Activated CD4-positive, alpha-beta T cell treated with anti-CD3 and anti-CD28 coated beads for 24 hours (primary cell): ENCODE data around the gene IGLON5.

Experiments used
- DNase-seq, 2 donors: peaks; one replicate each; pipeline ENCODE4 v3.0.0-alpha.2; 2020; ENCODE audit warnings: low read depth in 2 of 2

IGLON5 gene

DNA sequence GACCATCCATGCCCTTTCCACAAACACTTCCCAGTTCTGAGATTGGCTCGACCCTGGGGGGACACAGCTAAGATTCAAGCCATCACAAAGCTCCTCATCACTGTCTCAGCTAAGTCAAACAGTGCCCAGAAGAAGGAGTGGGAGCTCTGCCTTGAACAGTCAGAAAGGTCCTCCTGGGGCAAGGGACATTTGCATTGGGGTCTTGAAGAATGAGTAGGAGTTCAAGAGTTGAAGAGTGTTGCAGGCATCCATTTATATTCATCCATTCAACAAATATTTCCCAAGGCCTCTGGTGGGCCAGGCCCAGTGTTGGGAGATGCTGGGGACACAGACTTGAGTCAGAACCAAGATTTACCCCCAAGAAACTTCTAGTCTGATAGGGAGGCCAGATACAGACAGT lies 6.5 kb downstream of the IGLON5 start:
- no peak for DNase-seq

DNA sequence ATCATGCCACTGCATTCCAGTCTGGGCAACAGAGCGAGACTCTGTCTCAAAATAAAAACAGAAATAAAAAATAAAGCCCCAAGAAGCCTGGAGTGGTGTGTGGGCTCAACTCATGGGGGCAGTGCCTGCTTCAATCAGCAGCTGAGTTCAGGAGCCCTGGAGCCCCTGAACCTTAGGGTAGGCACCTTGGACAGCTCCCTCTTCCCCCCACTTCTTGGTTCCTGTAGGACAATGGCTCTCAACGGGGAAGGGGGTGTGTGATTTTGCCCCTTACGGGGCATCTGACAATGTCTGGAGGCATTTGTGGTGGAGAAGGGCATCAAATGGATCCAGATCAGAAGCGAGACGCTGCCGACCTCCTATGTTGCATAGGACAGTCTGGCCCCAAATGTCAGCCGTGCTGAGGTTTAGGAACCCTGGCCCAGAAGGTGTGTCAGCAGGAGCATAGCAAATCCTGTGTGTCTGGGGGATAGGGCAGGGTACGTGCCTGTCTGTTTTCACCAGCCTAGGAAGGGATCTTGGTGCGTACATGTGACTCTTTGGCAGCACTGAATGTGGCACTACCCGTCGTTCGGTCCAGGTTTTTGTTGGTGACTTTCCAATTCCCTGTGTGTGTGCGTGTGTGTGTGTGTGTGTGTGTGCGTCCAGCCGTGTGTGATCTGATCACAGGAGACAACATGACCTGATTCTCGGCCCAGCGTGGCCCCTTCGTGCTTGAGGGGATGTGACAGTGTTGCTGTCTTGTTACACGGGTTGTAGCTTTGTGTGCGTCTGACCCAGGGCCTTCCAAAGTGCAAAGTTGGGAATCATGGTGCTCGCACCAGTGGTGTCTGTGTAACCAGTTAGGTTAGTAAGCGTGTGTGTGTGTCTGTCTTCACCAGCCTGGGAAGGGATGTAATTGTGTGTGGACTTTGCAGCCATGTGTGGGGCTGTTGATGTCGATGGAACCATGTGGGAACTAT lies 7.5 kb downstream of the IGLON5 start:
- DNase-seq, result no peak

DNA sequence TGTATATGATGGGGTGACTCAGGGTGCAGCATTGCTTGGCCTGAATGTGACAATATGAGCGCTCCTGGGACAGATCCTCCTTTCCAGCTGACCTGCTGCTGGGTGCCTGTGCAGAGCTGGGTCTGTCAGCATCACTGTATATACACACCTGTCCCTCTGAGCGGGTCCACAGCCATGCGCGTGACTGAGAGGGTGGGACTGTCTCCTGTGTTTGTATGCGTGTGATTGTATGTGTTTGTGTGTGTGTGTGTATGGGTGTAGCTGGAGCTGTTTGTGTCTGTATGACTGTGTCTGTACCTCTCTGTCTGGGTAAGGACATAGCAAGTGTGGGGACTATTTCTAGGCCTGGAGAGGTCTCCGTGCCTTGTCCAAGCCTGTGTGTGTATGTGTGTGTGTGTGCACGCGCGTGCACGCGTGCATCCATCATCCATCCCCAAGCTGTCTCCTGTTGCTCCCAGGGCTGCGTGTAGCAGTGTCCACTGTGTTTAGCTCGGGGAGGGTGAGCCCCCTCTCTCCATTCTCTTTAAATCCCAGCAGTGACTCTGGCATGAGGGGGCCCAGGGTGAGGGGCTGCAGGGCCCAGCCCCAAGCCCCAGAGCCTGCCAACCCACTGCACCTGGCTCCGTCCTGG lies 8.3 kb downstream of the IGLON5 start:
- no peak for DNase-seq

DNA sequence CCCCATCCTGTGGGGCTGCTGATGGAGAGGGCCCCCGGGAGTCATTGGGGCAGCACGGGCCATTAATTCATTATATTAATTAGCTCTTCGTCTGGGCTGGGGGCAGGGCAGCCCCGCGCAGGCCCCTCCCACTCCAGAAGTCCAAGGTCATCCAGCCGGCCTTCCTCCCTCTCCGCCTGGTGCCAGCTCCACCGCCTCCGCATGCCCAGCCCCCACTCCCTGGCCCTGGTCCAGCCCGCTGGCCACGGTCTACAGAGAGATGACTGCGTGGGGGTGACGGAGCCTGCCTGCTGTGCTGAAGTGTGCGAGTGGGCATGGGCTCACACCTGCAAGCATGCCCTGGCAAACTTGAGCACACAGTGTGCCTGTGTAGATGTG lies 8.8 kb downstream of the IGLON5 start:
- no peak for DNase-seq

DNA sequence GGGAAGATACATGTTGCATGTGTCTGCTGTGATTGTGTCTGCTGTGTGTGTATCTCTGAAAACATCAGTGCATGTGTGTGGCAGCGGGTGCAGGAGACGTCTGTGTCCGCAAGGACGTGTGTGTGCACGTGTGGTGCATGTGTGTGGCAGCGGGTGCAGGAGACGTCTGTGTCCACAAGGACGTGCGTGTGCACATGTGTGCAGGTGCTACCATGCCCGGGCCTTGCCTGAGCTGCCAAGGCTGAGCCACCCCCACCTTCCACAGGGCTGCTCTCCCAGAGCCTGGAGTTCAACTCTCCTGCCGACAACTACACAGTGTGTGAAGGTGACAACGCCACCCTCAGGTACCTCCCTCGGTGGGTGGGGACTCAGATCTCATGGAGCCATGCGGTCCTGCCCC lies 10.4 kb downstream of the IGLON5 start:
- DNase-seq, result no peak

DNA sequence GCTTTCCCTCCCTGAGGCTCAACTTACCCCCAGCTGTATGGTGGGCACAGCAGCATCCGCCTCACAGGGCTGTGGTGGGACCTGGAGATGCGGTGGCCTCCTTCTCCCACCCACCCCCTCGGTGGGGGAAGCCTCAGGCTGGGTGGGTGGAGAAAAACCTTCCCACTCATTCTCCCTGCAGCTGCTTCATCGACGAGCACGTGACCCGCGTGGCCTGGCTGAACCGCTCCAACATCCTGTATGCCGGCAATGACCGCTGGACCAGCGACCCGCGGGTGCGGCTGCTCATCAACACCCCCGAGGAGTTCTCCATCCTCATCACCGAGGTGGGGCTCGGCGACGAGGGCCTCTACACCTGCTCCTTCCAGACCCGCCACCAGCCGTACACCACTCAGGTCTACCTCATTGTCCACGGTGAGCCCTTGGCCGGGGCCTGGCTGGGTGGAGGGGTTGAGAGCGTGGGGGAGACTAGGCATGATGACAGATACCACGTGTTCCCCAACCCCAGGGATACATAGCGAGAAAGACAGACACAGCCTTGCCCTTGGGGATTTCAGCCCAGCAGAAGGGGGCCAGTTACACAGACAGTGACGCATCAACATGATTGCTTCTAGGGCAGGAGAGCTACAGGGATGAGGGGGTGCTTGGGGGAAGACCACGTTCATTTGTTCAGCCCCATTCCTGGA lies 12.2 kb downstream of the IGLON5 start:
- DNase-seq, result no peak

DNA sequence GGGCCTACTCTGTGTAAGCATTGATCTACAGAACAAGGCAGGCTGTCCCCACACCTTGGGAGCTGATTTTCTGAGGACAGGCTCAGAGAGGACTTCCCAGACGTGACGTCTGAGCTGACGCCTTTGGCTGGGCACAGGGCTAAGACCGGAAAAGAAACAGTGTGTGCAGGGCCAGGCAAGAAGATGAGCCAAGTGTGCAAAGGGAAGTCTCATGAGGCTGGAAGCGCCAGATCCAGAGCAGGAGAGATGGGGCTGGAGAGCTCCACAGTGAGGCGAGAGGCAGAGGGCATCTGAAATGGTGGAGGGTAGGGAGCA lies 12.7 kb downstream of the IGLON5 start:
- DNase-seq, result no peak

DNA sequence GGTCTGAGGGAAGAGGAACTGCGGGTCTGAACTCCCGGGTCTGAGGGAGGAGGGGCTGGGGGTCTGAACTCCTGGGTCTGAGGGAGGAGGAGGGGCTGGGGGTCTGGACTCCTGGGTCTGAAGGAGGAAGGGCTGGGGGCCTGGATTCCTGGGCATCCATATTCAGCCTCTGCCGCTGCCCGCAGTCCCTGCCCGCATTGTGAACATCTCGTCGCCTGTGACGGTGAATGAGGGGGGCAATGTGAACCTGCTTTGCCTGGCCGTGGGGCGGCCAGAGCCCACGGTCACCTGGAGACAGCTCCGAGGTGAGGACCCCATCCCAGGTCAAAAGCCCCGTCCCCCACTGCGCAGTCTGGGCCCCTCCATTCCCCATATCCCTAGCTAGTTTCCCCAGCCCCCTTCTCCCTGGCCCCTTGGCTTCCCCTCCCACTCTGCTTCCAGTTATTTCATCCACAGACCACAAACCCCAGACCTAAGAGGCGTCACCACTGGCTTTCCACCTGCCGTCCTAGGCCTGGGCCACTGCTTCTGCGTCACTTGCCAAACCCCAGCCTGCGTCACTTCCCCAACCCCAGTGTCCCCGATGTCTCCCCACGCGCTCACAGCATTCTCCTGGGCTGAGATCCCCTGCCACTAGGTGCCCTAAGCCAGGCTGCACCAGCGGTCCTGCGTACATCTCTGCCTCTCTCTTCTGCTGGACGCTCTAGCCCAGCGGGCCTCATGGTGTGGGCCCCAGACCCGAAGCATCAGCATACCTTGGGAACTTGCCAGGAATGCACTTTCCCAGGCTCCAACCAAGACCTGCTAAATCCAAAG lies 13.9 kb downstream of the IGLON5 start:
- no peak for DNase-seq

DNA sequence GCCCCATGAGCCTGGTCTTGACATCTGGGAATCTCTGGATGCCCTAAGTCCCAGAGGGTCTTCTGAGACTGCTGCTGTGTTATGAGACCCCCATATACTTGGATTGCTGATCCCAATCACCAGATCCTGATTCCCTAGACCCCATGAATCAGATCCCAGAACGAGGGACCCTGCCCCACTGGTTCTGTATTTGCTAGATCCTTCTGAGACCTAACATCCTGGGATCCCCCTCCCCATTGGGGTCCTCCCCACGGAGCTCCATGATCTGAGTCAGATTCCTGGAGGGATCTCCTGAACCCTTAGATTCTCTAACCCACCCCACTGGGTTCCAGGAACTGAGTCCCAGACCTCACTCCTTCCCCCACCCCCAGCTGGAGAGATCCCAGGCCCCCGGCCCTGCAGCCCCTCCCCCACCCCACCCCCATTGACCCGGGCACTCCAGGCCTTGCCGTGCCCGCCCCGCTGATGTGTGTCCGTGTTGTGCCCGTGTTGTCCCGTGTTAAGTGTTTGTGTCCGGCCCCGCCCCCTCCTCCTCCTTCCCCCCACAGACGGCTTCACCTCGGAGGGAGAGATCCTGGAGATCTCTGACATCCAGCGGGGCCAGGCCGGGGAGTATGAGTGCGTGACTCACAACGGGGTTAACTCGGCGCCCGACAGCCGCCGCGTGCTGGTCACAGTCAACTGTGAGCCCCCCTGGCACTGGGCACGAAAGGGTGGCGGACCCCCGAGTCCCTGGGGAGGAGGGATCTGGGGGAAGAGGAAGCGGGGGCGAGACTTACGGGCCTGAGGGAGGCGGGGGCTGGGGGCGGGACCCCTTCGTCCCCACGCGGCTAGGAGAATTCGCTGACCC lies 15.0 kb downstream of the IGLON5 start:
- no peak for DNase-seq

DNA sequence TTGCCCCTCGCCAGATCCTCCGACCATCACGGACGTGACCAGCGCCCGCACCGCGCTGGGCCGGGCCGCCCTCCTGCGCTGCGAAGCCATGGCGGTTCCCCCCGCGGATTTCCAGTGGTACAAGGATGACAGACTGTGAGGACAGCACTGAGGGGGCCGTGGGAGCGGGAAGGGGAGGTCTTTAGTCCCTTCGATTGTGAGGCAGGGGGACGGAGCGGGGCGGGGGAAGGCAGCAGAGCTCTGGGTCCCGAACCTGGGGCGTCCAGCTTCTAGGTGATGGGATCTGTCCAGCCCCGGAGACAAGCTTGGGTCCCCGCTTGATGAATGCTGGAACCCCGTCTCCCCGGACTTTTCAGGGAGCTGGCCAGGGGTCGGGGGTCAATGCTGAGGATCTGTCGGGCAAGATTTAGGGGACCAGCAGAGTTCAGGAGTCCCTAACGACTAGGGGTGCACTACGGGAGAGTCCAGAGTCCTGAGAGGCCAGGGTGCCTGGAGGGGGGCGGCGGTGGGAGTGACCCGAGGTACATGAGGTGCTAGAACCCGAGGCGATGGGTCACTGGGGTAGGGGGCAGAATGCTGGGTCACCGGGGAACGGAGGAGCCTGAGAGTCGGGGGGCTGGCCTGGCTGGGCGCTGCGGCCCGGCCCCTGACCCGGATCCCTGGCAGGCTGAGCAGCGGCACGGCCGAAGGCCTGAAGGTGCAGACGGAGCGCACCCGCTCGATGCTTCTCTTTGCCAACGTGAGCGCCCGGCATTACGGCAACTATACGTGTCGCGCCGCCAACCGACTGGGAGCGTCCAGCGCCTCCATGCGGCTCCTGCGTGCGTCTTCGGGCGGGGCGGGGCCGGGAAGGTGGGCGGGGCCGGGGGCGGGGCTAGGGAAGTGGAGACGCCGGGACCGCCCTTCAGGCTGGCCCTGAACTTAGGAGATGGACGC lies 15.9 kb downstream of the IGLON5 start:
- DNase-seq, result peak; percentile 21 to 46

DNA sequence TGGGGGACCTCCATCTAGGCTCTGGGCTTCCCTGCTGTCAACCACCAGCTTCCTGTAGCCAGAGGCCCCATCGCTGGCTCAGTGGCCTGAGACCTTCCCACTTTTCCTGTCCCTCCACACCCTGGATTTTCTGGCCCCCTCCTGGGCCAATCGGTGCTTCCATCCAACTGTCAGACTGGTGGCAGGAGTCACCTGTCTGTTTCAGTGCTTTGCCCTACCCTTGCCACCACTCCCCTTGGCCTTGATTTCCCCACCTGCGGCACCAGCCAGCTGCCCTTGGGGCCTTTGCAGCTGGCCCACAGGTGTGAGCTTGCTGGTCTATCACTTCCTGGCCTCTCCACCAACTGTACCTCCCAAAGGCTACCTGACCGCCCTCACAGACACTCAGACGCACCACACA lies 18.0 kb downstream of the IGLON5 start:
- no peak for DNase-seq

DNA sequence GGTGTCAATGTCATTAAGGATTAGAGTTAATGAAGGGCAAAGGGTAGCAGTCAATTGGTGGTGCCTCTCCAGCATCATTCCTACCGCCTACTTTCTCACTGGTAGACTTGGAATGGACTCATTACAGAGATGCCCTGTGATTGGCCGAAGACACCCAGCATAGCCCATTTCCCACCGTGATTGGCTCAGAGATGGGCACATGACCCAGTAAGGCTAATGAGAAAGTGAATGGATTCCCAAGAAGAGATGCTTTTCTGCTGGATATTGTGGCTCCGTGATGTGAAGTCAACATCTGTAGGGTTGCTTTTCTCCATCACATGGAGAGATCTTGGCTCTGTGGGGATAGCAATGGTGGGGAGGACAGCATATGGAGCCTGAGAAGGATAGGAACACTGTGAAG lies 18.9 kb downstream of the IGLON5 start:
- DNase-seq, result no peak

DNA sequence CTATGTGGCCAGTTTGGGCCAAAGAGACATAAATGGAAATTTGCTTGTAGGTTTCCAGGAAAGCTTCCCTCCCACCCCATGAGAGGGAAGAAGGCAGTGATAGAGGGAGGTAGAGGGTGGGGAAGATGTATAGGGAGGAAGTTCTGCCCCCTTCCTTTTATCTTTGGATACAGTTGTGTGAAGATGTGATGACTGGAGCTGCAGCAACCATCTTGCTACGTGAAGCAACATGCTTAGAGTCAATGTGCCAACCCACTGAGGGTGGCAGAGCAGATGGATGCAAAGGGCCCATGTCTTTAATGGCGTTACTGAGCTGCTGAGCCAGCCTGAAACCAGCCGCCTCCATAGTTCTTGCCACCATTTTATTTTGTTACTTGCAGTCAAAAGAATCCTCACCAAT lies 19.7 kb downstream of the IGLON5 start:
- no peak for DNase-seq

DNA sequence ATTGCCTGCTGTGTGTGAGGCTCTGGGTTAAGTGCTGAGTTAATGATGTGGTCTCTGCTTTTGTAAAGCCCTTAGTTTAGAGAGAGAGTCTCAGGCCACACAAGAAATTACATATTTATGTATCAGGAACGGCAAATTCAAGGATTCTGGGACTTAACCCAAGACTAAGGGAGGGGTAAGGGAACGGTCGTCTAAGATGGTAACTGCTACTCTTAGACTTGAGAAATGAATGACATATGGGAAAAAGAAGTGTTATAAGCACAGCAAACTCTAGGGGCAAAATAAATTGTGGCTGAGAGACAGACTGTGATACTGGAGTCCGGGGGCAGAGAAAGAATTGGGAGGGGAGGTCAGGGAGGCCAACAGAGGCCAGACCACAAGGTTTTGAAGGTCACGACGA lies 20.3 kb downstream of the IGLON5 start:
- DNase-seq, result no peak

DNA sequence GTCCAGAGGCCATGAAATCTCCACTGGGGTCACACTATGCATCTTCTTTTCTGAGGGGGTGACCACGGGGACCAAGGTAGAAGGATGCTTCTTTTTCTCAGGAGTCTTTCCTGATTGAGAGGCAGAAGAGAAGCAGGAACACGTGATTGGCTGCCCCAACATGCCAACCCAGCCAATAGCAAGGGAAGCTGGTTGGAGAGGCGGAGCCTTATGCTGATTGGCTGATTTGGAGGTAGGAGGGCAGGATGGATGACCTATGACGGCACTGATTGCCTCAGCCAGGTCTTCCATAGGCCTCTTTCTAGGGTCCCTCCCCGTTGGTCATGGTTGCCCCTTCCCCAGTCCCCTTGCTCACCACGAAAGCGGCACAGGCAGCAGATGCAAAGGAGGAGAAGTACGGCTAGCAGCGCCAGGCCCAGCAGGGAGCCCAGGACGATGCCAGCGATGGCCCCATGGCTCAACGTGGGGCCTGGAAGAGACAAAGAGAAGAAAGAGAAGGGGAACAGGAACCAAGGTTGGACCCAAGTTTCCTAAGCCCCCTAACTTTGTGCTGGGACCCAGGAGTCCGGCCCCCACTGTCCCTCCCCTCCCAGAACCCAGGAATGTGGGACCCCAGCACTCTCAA lies 22.5 kb downstream of the IGLON5 start:
- no peak for DNase-seq

DNA sequence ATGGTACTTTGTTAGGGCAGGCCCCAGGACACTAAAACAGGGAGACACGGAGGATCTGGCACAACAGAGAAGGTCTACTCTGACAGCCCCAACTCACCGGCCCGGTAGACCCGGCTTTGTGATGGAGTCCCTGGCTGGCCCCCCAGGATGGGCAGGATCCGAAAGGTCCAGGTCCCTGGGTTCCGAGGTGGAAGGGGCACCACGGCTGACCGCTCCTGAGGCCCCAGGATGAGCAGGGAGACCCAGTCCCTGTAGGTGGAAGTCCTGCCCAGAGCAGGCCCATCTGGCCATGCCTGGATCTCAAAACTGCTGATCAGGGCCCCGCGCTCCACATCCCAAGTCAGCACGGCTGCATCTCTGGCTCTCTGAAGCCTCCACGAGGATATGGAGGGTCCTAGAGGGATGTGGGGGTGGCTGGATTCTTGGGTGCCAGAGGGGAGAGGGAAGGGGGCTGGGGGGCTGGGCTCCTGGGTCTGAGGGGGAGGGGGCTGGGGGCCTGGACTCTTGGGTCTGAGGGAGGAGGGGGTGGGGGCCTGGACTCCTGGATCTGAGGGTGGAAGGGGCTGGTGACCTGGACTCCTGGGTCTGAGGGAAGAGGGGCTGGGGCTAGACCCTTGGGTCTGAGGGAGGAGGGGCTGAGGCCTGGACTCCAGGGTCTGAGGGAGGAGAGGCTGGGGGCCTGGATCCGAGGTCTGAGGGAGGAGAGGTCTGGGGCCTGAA lies 25.9 kb downstream of the IGLON5 start:
- no peak for DNase-seq

DNA sequence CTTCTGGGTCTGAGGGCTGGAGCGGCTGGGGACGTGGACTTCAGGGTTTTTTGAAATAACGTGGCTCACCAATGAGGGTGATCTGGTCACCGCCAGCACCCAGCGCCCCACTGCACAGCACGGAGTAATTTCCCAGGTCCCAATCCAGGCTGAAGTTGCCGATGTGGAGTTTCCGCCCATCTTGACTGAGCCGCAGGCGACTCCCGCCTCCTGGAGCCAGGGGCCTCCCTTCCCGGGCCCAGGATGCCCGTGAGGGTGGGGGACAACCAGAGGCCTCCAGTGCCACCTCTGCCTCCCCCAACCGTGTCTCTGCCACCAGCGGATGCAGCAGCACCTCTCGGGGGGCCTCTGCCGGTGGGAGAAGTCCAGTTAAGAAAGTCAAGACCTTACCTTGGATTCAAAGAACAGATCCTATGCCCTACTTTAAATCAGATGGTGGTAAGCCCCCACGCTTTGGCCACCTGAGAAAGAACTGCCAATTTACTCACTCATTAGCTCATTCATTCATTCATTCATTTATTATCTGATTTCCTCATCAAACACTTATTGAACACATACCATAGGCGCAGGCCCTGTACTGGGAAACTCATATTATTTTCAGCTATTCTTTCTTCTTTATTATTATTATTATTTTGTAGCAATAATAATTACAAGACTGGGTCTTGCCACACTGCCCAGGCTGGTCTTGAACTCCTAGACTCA lies 26.6 kb downstream of the IGLON5 start:
- DNase-seq, result no peak
